GM12878 (cell line): ENCODE results near the gene ZNF30. TPM values are rescaled to one million over a fixed set of nuclear protein-coding genes. Genes with fewer than 3 reads are reported as not detected.

Source experiments
- ATAC-seq: fragments of 200-7000 bp; cut with Tn5 transposase; 3 replicates; pipeline ENCODE4 v1.9.1; 2020; ENCODE audit warnings: mild to moderate bottlenecking, moderate library complexity
- BruUV-seq: library from RNA; stranded (reverse); fragments of 400-500 nt; replicated peaks from 2 replicates; lab custom pipeline; 2021; lab: Mats Ljungman, UMichigan
- CTCF ChIA-PET: fragments of 300-600 bp; sonication (Branson Sonifier 250); formaldehyde crosslinking; extraction: SDS; loops from one replicate; lab custom pipeline; 2021; ENCODE audit warnings: inconsistent platforms; lab: Yijun Ruan, JAX
- POLR2A ChIA-PET: fragments of 350-600 bp; formaldehyde crosslinking; extraction: SDS; loops from one replicate; lab custom pipeline; 2021; ENCODE audit warnings: inconsistent platforms; lab: Charles Lee
- RAD21 ChIA-PET: fragments of 300-600 bp; sonication (Branson Sonifier 250); formaldehyde crosslinking; loops from one replicate; lab custom pipeline; 2023; ENCODE audit warnings: antibody characterized with exemption; ENCODE audit not compliant: unreplicated experiment; lab: Charles Lee
- SMC1A ChIA-PET: fragments of 300-600 bp; sonication (Branson Sonifier 250); formaldehyde crosslinking; loops from one replicate; lab custom pipeline; 2023; ENCODE audit not compliant: unreplicated experiment, uncharacterized antibody; lab: Charles Lee
- DNase-seq: peaks from one replicate; pipeline ENCODE4 v3.0.0-alpha.2; 2011; ENCODE audit warnings: low read depth, low spot score
- FAIRE-seq: peaks from 3 replicates; lab custom pipeline; 2011; peaks lifted over from hg19 to GRCh38; lab: Jason Lieb, UNC
- H2AFZ ChIP-seq: 2 replicates; pipeline ENCODE4 v1.6.0; 2011; ENCODE audit warnings: low read depth, low read length, control low read depth; ENCODE audit not compliant: control insufficient read depth
- H3K27ac ChIP-seq: 2 replicates; pipeline ENCODE4 v1.5.1; 2011; ENCODE audit warnings: control low read depth; ENCODE audit not compliant: control insufficient read depth, insufficient read depth
- H3K27me3 ChIP-seq, 2 experiments: replicated peaks in 1 of 2; 2 replicates each; pipeline versions ENCODE4 v1.6.0 to v1.6.1; 2011; ENCODE audit warnings: low read length in 1 of 2; ENCODE audit not compliant: control insufficient read depth in 2 of 2, insufficient read depth in 2 of 2
- H3K36me3 ChIP-seq, 2 experiments: 2 replicates each; pipeline ENCODE4 v1.5.1; 2011; ENCODE audit warnings: low read length in 1 of 2; ENCODE audit not compliant: control insufficient read depth in 2 of 2, insufficient read depth in 2 of 2
- H3K4me1 ChIP-seq: 2 replicates; pipeline ENCODE4 v1.6.1; 2011; ENCODE audit warnings: mild to moderate bottlenecking, low read length, moderate library complexity, mixed read lengths; ENCODE audit not compliant: control insufficient read depth, insufficient read depth
- H3K4me2 ChIP-seq: 2 replicates; pipeline ENCODE4 v1.6.0; 2011; ENCODE audit warnings: control low read depth; ENCODE audit not compliant: control insufficient read depth, insufficient read depth
- H3K4me3 ChIP-seq: fragments of 200-600 bp; sonication (generic); 2 replicates; pipeline ENCODE4 v1.5.1; 2016
- H3K79me2 ChIP-seq: 2 replicates; pipeline ENCODE4 v1.6.0; 2011; ENCODE audit warnings: low read length; ENCODE audit not compliant: control insufficient read depth, insufficient read depth
- H3K9ac ChIP-seq: 2 replicates; pipeline ENCODE4 v1.8.0; 2011; ENCODE audit warnings: low read length, control low read depth, mixed read lengths; ENCODE audit not compliant: control insufficient read depth, insufficient read depth
- H3K9me3 ChIP-seq: replicated peaks from 3 replicates; pipeline ENCODE4 v1.5.1; 2011; ENCODE audit warnings: mild to moderate bottlenecking, low read length; ENCODE audit not compliant: control insufficient read depth, insufficient read depth
- H4K20me1 ChIP-seq: 2 replicates; pipeline ENCODE4 v1.6.0; 2011; ENCODE audit not compliant: control insufficient read depth, insufficient read depth
- CBX5 ChIP-seq: sonication (generic); IDR thresholded peaks from 2 replicates; pipeline ENCODE4 v1.6.1; 2016; ENCODE audit warnings: low read depth, moderate library complexity, mild to moderate bottlenecking, inconsistent platforms
- KLF5 ChIP-seq: fragments of 450-650 bp; IDR thresholded peaks from 2 replicates; pipeline ENCODE4 v1.6.1; 2014; ENCODE audit warnings: mild to moderate bottlenecking; ENCODE audit not compliant: partially characterized antibody
- ZBTB33 ChIP-seq: fragments of 450-650 bp; IDR thresholded peaks from 2 replicates; pipeline ENCODE4 v1.6.1; 2017; ENCODE audit warnings: mild to moderate bottlenecking
- WGBS: methylation state at CpG from one replicate; pipeline ENCODE4 v1.1.6; 2016; ENCODE audit warnings: low lambda C conversion rate; ENCODE audit not compliant: insufficient replicate concordance, insufficient coverage; ENCODE audit errors: missing lambda C conversion rate; 5-methylcytosine and 5-hydroxymethylcytosine counted together
- in situ Hi-C: fragments of 300-500 bp; cut with MboI; formaldehyde crosslinking; loops from 9 replicates; pipeline ENCODE4 v1.14.3; 2018; ENCODE audit warnings: mixed read lengths
- intact Hi-C: fragments of 100-400 bp; cut with micrococcal nuclease; formaldehyde crosslinking; loops from one replicate; pipeline ENCODE4 v1.14.2; 2022; ENCODE audit not compliant: unreplicated experiment
- polyA plus RNA-seq, 11 experiments: library from polyadenylated mRNA; depleted of rRNA in 4 of 11; unstranded in 6 of 11; stranded (reverse) in 5 of 11; fragments of >200 nt; fragmentation: Nextera tagmentation in 4 of 11; fragmentation: Illumina TruSeq in 1 of 11; extraction: Ambion mirVana in 4 of 11; extraction: Trizol in 1 of 11; gene quantifications; 1 replicate in 1 of 11; 2 replicates in 10 of 11; pipeline versions ENCODE4 v1.2.1 to v1.2.3, GENCODE V29; 2011 to 2016; ENCODE audit warnings: inconsistent platforms in 2 of 11, missing spikeins in 2 of 11, low read depth in 1 of 11
- total RNA-seq, 4 experiments: library from RNA; depleted of rRNA in 3 of 4; stranded (reverse); fragments of >200 nt in 3 of 4; fragmentation: Illumina TruSeq in 1 of 4; extraction: Trizol in 1 of 4; gene quantifications; 2 replicates each; pipeline versions ENCODE4 v1.2.1 to v1.2.3, GENCODE V29; 2013 to 2021

The ZNF30 gene
- total and polyA plus RNA-seq, 10 of the 15 experiments (the other 5 are each of a cell fraction or from before 2014, with no cell fraction given): 0.85 to 2.3 (median 1.3) TPM

GRCh38 chr19:34957830-34958751, 31.4 kb downstream of the ZNF30 start:
- DNase-seq: no peak
- 88% methylated on average over 22 of the region's 22 CpGs for WGBS
- Histone ChIP-seq H3K79me2 (peaks cover 5% of the 10 kb centered on the region), H3K27ac (no peak overlapping the region), H2AFZ (no peak overlapping the region), H3K9ac (no peak overlapping the region), H4K20me1 (no peaks in the 10 kb centered on the region), H3K27me3 (no peaks in the 10 kb centered on the region), H3K4me3 (no peak overlapping the region), H3K4me2 (no peak overlapping the region), H3K4me1 (peaks cover 4% of the 10 kb centered on the region), H3K9me3 (peaks cover 45% of the 10 kb centered on the region), H3K36me3 (peaks cover 10 to 12% of the 10 kb centered on the region in 2 experiments; a peak in 3 of 4 replicates)
- ChIA-PET SMC1A (no interaction called here), CTCF (no interaction called here), RAD21 (no interaction called here), POLR2A (no interaction called here)
- no peak for ATAC-seq
- no TSS peak for BruUV-seq
- in situ Hi-C loops: loop anchor here (25.0 kb wide), 1 partner anchor 1404 kb away; no protein-coding TSS in a partner anchor
- intact Hi-C loops: no loop called here
- no peak for FAIRE-seq
- TF ChIP-seq ZBTB33 (no peak), CBX5 (peak; percentile 77; the same call in 1 of the 2 replicates), KLF5 (peak; percentile 66)
